ENCODE measurements around the gene TMA7.
A peak's percentile ranks its signal among the peaks of the same experiment; 100 is the strongest.

TMA7 gene

GRCh38 chr3:48467473-48468267 lies 27.6 kb downstream of the TMA7 start:
- no peak overlapping the region for H3K4me3 ChIP-seq (ENCODE audit: low read depth, low read length)
- POLR2A ChIA-PET = no interaction called here
- no peak for TF ChIP-seq ZNF140 (tag by site-specific recombination; IDR thresholded peaks at IDR 0.05)
- TF ChIP-seq ZNF639 (tag by site-specific recombination; IDR thresholded peaks at IDR 0.05) = no peak
- TF ChIP-seq GLI2 (tag by site-specific recombination; IDR thresholded peaks at IDR 0.05; ENCODE audit: borderline replicate concordance, low read depth) = no peak
- TF ChIP-seq ZNF701 (tag by site-specific recombination; IDR thresholded peaks at IDR 0.05) = no peak
- TF ChIP-seq ZNF488 (tag by site-specific recombination; IDR thresholded peaks at IDR 0.05) = no peak
- no peak for TF ChIP-seq ZNF654 (tag by site-specific recombination; IDR thresholded peaks at IDR 0.05; ENCODE audit: low read depth)
- no peak for TF ChIP-seq ZNF747 (tag by site-specific recombination; IDR thresholded peaks at IDR 0.05)
- no peak for TF ChIP-seq ZSCAN4 (tag by site-specific recombination; IDR thresholded peaks at IDR 0.05)
- TF ChIP-seq ZFP37 (tag by site-specific recombination; IDR thresholded peaks at IDR 0.05) = no peak
- TF ChIP-seq ZNF112 (tag by site-specific recombination; IDR thresholded peaks at IDR 0.05) = no peak
- TF ChIP-seq ZNF157 (tag by site-specific recombination; IDR thresholded peaks at IDR 0.05) = no peak
- no peak for TF ChIP-seq KLF16 (tag by site-specific recombination; IDR thresholded peaks at IDR 0.05)
- TF ChIP-seq SP2 (tag by site-specific recombination; IDR thresholded peaks at IDR 0.05) = no peak
- TF ChIP-seq ZNF529 (tag by site-specific recombination; IDR thresholded peaks at IDR 0.05; ENCODE audit: insufficient replicate concordance) = no peak
- TF ChIP-seq ZNF585B (tag by site-specific recombination; IDR thresholded peaks at IDR 0.05) = no peak
- H3K27ac ChIP-seq (ENCODE audit: extremely low read depth, low read depth, low read length) = no peak overlapping the region
- H3K9me3 ChIP-seq (ENCODE audit: control insufficient read depth, insufficient read depth, low read depth, low read length) = no peaks in the 10 kb centered on the region
- peaks cover 0 to 71% of the 10 kb centered on the region in 2 experiments; a peak in 2 of 3 replicates for H3K36me3 ChIP-seq (ENCODE audit: control insufficient read depth in 2 of 2, insufficient read depth in 1 of 2, low read length in 2 of 2)
- CTCF ChIA-PET = interaction anchor here (0.6 to 0.8 kb wide), 2 partner anchors 80 to 197 kb away, joined by 3 to 4 read pairs; no protein-coding TSS in a partner anchor
- no peaks in the 10 kb centered on the region for H3K4me1 ChIP-seq (ENCODE audit: control insufficient read depth, insufficient read depth, low read length)

GRCh38 chr3:48468329-48468731 lies 28.3 kb downstream of the TMA7 start:
- TF ChIP-seq ZNF600 (tag by site-specific recombination; IDR thresholded peaks at IDR 0.05) = 0 out of 2 replicates have a peak, but pooled peaks have one; percentile 26
- no peak for TF ChIP-seq ZNF530 (tag by site-specific recombination; IDR thresholded peaks at IDR 0.05; ENCODE audit: low read depth)
- Histone ChIP-seq H3K36me3 (ENCODE audit: control insufficient read depth in 2 of 2, insufficient read depth in 1 of 2, low read length in 2 of 2) (peaks cover 0 to 65% of the 10 kb centered on the region in 2 experiments; a peak in 2 of 3 replicates), H3K4me1 (ENCODE audit: control insufficient read depth, insufficient read depth, low read length) (no peaks in the 10 kb centered on the region), H3K4me3 (ENCODE audit: low read depth, low read length) (no peak overlapping the region), H3K27ac (ENCODE audit: extremely low read depth, low read depth, low read length) (no peak overlapping the region), H3K9me3 (ENCODE audit: control insufficient read depth, insufficient read depth, low read depth, low read length) (no peaks in the 10 kb centered on the region)
- ChIA-PET CTCF (interaction anchor here (0.6 kb wide), 1 partner anchor 196 kb away, joined by 3 read pairs; no protein-coding TSS in a partner anchor), POLR2A (interaction anchor here (0.8 kb wide), 1 partner anchor 21 kb away, joined by 3 read pairs; the partner anchor contains the start of gene ATRIP)
